ENCODE measurements around the gene AGPS.
"Not testable (repeated sequence)": the region's sequence is repeated elsewhere in the genome, so short reads cannot be mapped to it uniquely, and the experiment has no call there.

AGPS gene

DNA sequence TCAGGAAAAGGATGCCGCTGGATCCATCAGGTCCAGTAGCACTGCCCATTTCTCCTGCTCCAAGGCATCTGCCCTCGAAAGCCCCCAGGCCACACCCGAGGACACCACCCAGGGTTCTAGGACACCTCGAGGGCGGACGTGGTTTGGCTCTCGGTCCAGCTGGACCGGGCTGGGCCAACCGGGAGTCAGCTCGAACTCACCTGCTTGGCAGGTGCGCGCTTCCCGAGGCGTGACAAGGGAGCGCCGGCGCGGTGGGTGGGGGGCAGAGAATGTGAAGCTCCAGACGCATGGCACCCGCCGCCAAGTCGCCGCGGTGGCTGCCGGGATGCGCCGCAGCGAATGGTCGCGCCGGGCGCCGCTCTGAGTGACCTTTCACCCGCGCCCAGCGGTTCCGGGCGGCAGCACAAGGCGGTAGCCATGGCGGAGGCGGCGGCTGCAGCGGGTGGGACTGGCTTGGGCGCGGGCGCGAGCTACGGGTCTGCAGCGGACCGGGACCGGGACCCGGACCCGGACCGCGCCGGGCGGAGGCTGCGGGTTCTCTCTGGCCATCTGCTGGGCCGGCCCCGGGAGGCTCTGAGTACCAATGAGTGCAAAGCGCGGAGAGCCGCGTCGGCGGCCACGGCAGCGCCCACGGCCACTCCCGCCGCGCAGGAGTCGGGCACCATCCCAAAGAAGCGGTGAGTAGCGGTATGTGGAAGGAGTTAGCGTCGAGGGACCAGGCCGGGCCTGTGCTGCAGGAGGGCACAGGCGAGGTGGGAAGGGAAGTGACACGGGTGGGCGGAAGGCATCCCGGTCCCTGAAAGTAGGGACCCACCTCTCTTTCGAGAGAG lies at the start of gene AGPS:
TSS of gene AGPS (plus strand) at position 401 of the 830 bp plus-strand sequence. CDS start at position 418, 17 bp downstream.
- peak; percentile 29 to 69 for DNase-seq (ENCODE audit: low read depth in 2 of 2)

DNA sequence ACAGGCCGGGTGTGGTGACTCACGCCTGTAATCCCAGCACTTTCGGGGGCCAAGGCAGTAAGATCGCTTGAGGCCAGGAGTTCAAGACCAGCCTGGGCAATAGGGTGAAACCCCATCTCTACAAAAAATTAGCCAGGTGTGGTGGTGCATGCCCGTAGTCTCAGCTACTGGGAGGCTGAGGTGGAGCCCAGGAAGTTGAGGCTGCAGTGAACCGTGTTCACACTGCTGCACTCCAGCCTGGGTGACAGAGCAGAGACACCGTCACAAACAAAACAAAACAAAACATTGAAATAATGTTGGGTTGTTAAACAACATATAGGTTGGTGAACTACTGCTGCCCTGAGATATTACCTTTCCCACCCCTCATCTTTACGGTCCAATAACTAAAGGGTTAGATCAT lies 48.8 kb upstream of the AGPS start:
- DNase-seq (ENCODE audit: low read depth in 2 of 2) = no peak

DNA sequence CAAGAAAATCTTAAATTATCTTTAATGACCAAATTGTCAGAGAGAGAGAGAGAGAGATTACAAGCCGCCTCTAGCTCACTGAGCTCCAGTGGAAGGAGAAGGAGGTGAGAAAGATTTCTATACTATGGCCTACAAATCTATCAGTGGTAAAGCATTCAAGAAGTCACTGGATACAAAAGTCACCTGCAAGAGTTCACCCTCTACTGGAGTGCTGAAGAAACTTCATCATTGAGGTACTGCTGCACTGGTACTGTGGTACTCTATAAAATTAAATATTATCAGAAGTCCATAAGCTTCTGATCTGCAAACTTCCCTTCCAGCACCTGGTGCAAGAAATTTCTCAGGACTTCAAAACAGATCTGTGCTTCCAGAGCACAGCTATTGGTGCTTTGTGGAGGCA lies 48.3 kb upstream of the AGPS start:
- DNase-seq (ENCODE audit: low read depth in 2 of 2) = no peak

DNA sequence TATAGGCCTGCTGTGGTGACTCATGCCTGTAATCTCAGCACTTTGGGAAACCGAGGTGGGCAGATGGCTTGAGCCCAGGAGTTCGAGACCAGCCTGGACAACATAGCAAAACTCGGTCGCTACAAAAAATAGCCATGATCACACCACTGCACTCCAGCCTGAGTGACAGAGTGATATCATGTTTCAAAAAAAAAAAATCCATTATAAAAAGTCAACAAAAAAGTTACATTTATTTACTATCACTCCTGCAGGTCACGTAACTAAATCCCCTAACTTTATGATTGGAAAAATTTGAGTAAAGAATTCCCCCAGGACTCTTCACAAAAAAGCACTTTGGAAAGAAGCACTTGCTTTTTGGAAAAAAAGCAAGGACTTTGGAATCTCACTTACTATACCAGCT lies 46.4 kb upstream of the AGPS start:
- DNase-seq (ENCODE audit: low read depth in 2 of 2) = no peak

DNA sequence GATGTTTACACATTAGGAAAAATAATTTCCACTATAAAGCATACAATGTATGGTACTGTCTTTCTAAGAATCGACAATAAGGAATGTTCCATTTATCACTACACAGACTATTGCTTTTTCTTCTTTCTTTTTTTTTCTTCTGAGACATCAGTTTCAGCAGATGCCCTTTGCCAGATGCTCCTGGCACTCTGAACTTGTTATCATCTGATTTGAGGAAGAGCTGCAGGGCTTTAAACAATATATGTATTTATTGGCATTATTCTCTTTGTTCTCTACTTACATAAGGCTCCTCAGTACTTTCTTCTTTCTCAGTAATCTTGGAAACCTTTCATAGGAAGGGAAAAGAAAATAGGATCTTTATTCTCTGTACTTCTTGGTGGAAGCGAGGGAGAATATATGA lies 45.0 kb upstream of the AGPS start:
- no peak for DNase-seq (ENCODE audit: low read depth in 2 of 2)

DNA sequence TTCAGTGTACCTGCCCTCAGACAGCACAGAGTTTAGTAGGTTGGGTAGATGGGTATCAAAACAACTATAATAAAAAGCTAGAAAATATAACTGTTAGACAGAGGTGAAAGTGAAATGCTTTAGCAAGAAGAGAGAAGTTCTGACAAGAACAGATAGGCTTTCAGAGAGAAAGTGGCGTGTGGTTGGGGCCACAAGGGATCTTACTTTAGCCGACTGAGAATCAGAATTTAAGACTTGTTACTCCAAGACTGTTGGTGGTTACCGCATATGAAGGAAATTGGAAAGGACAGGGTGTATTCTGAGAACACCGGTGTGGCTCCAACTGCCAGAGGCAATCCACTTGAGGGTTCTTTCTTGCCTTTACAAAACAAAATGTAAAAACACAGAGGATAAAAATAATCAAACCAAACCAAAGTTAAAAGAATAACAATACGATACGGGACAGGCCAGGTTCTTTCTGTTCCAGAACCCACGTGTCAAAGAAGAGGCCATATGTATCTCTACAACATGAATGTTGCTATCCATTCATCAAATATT lies 44.4 kb upstream of the AGPS start:
- no peak for DNase-seq (ENCODE audit: low read depth in 2 of 2)

DNA sequence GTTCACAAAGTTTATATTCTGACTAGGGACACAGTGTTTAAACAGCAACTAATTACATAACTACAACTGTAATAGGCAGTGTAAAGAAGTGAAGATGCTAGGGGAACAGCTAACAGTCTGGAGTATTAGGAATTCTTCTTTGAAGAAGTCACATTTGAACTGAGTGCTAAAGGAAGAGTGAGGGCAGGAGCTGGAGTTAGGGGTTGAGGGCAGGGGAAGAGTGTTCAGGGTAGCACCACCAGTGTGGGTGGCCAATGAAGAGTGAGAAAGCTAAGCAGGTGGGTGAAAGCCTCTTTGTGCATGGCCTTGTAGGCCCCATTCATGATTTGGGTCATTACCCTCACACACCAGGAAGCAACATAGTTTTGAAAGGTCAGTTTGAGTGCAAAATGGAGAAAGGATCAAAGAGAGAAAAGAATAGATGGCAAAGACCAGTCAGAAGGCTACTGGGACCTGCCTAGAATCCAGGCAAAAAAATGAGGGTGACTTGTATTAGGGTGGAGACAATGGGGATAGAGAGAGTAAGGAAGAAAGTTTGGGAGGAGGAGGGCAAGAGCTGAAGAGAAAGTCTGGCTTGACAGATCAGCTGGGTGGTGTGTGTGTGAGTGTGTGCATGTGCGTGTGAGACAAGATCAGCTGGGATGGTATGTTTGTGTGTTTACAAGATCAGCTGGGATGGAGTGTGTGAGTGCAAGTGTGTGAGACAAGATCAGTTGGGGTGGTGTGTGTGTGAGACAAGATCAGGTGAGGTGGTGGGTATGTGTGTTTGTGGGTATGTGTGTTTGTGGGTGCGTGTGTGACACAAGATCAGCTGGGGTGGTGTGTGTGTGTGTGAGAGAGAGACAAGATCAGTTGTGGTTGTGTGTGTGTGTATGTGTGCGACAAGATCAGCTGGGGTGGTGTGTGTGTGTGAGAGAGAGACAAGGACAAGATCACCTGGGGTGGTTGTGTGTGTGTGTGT lies 43.6 kb upstream of the AGPS start:
- no peak for DNase-seq (ENCODE audit: low read depth in 2 of 2)

DNA sequence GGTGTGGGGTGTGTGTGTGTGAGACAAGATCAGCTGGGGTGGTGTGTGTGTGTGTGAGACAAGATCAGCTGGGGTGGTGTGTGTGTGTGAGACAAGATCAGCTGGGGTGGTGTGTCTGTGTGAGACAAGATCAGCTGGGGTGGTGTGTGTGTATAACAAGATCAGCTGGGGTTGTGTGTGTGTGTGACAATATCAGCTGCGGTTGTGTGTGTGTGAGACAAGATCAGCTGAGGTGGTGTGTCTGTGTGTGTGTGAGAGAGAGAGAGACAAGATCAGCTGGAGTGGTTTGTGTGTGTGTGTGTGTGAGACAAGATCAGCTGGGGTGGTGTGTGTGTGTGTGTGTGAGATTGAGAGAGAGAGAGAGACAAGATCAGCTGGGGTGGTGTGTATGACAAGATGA lies 41.9 kb upstream of the AGPS start:
- not testable (repeated sequence) for DNase-seq (ENCODE audit: low read depth in 2 of 2)

DNA sequence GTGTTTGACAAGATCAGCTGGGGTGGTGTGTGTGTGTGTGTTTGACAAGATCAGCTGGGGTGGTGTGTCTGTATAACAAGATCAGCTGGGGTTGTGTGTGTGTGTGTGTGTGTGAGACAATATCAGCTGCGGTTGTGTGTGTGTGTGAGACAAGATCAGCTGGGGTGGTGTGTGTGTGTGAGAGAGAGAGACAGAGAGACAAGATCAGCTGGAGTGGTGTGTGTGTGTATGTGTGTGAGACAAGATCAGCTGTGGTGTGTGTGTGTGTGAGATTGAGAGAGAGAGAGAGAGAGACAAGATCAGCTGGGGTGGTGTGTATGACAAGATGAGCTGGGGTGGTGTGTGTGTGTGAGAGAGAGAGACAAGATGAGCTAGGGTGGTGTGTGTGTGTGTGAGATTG lies 41.5 kb upstream of the AGPS start:
- DNase-seq (ENCODE audit: low read depth in 2 of 2) = not testable (repeated sequence)

DNA sequence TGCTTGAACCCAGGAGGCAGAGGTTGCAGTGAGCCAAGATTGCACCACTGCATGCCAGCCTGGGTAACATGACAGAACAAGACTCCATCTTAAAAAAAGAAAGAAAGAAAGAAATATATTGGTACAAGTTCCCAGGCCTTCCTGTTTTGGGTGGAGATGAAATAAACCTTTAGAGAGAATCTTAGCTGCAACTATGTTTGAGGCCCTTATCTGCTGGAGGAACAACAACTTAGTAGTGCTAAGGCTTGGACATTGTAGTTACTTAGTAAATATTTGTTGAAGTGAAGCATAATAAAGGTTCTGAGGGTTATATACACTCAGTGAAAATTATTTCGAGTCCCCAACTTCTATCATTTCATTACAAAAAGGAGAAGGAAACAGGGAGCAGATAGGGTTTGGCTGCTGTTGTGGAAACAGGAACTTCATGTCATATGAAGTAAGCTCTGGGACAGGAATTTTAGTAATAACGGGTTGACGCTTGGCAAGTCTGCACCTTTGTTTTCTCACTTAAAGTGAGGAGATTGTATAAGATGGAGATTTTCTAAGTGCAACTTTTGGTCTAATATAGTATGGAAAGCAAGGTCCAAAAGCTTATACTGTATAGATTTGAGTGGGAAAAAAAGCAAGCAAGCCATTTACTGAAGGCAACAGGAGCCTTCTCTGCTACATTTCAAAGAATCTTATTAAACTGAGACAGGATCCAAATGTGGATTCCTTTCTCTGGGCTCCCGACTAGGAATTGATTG lies 40.0 kb upstream of the AGPS start:
- no peak for DNase-seq (ENCODE audit: low read depth in 2 of 2)

DNA sequence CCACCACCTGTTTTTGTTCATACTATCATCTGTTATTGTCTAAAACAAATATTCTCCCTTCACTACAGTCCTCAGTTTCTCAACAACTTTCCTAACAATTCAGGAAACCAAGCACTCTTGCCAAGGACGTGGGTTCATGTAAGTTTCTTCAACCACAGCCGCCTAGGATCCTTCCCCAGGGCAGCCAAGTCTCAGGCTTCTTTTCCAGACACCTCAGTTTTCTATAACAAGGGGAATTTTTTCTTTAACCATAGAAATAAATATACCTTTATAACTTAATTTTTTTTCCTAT lies 39.4 kb upstream of the AGPS start:
- no peak for DNase-seq (ENCODE audit: low read depth in 2 of 2)

DNA sequence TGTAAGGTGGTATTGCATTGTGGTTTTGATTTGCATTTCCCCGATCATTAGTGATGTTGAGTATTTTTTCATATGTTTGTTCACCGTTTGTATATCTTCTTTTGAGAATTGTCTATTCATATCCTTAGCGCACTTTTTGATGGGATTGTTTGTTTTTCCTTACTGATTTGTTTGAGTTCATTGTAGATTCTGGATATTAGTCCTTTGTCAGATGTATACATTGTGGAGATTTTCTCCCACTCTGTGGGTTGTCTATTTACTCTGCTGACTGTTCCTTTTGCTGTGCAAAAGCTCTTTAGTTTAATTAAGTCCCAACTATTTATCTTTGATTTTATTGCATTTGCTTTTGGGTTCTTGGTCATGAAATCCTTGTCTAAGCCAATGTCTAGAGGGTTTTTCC lies 38.0 kb upstream of the AGPS start:
- DNase-seq (ENCODE audit: low read depth in 2 of 2) = not testable (repeated sequence)

DNA sequence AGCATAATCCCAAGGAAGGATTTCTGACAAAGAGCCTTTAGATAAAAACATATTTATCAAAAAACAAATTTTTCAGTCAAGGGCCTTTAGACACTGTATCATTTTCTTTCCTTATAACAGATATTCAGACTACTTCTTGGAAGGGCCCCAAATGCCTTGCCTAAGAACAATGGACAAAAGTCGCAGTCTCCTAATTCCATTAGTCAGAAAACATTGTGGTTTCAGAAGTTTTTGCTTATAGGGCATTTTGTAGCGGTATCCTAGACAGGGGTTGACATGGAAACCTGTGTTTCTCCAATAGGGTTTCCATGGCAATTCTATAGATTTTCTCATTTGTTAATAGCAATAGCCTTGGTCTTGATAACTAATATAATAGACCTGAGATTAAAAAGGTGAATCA lies 36.7 kb upstream of the AGPS start:
- no peak for DNase-seq (ENCODE audit: low read depth in 2 of 2)

DNA sequence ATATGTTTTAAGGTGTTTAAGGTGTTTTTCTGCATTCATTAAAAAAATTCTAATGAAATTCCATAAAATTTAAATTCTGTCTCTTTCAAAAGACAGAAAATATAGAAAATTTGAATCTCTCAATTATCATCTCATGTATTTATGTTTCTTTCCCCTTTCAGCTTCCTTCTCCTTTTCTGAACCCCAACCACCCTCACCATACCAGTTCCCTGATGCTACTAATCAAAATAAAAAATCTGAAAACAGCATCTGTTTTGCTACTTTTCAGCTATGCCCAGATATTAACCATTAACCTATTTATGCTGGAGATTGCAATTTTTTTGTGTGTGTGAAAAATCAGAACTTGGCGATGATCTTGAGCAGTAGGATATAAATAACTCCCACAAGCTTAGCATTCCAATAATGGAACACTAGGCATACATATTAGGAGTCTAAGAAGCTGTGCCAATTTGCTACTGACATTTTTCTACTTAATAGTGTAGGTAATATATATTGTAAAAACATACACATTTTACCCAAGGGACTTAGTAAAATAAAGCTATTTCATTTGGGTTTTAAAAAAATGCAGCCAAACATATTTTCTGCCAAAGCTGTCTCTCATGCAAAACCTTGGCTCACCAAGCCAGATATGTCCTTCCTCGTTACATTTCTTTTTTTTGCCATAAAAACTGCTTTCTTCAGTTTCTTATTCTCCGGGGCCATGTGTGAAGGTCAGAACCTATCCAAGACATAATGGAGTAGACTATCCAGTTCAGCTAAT lies 32.6 kb upstream of the AGPS start:
- DNase-seq (ENCODE audit: low read depth in 2 of 2) = no peak

DNA sequence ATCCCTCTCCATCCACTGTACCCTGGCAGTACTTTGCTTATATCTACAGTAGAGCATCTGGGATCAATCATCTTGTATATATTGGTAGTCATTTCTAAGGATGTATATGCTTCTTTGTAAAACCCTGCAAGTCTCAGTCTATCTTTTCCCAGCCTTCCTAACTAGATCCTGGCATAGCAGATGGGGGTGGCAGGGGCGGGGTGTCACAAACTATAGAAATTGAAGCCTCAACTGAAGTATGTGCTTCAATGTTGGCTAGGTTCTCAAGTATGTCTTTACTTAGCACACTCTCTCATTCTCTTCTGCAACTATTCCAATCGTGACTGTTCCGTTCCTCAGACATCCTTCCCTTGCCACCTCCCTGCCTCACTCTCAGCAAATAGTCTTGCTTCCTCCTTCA lies 30.1 kb upstream of the AGPS start:
- no peak for DNase-seq (ENCODE audit: low read depth in 2 of 2)

DNA sequence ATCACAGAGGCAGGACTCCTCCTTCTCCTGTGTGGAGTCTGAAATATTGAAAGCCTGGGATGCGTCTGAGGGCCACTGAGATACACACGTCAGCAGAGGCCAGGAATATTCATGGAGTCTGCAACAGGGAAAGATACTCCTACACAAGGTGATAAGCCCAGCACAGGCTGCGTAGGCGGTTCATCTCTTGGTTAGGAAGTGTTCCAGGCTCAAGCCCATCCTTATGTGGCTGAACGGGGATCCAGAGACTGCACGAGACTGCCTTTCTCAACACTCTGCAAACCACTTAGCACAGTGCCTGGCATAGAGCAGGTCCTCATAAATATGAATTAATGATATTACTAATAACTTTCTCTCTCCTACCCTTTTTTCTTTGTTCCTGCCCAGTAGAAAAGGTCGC lies 29.2 kb upstream of the AGPS start:
- no peak for DNase-seq (ENCODE audit: low read depth in 2 of 2)

DNA sequence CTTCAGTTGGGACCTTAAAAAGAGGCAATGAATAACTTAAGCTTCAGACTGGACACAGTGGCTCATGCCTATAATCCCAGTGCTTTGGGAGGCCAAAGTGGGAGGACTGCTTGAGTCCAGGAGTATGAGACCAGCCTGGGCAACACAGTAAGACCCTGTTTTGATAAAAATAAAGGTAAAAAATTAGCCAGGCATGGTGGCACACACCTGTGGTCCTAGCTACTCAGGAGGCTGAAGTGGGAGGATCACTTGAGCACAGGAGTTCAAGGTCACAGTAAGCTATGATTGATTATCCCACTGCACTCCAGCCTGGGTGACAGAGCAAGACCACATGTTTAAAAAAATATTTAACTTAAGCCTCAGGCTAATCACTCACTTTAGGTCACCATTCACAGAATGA lies 26.8 kb upstream of the AGPS start:
- DNase-seq (ENCODE audit: low read depth in 2 of 2) = not testable (repeated sequence)

DNA sequence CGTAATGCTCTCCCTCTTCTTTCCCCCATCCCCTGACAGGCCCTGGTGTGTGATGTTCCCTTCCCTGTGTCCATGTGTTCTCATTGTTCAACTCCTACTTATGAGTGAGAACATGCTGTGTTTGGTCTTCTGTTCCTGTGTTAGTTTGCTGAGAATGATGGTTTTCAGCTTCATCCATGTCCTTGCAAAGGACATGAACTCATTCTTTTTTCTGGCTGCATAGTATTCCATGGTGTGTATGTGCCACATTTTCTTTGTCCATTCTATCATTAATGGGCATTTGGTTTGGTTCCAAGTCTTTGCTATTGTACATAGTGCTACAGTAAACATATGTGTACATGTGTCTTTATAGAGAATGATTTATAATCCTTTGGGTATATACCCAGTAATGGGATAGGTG lies 24.6 kb upstream of the AGPS start:
- not testable (repeated sequence) for DNase-seq (ENCODE audit: low read depth in 2 of 2)

DNA sequence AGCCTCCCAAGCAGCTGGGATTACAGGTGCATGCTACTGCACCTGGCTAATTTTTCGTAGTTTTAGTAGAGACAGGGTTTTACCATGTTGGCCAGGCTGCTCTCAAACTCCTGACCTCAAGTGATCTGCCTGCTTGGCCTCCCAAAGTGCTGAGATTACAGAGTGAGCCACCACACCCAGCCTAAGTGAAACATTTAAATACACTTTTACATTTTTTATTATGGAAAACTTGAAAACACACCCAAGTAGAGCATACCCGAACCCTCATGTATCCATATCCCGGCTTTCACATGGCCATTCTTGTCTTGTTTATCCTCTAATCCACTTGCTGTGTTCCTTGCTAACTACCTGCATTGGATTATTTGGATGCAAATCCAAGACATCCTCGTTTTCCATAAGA lies 13.2 kb upstream of the AGPS start:
- DNase-seq (ENCODE audit: low read depth in 2 of 2) = no peak

DNA sequence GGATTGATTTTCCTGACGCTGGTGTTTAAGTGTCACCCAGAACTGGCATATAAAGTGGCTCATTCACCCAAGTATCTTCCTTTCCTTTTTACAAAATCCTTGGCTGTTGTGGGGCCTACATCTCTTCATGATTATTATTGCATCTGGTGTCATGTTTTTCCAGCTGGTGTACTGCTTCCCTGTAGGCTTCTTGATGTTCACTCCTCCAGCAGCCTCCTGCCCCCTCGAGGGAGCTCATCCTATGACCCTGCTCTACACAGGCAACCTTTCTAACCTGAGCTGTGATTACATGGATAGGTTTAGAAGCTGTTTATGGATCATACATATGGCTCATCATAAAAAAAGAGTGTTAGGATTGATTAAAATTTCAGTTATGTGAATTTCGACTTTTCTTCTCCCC lies 12.4 kb upstream of the AGPS start:
- no peak for DNase-seq (ENCODE audit: low read depth in 2 of 2)

DNA sequence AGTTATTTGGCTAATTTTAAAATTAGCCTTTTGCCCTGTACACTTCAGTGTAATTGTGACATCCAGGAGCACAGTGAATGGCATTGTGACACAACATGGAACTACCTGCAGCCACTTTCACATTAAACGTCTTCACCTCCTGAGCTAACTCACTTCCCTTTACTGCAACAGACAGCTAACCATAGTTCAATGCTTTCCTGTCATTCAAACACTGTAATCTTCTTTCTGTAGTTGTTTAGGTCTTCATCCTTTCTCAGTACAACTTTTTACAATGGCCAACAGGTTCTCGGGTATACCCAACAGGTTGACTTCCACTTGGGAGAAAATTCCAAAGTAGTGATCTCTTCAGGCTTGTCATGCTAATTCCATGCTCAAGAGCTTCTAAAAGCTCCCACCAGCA lies 8.6 kb upstream of the AGPS start:
- no peak for DNase-seq (ENCODE audit: low read depth in 2 of 2)
